ENCODE measurements around the gene ISOC1. TPM values are rescaled to one million over a fixed set of nuclear protein-coding genes. Genes with fewer than 3 reads are reported as not detected.

ISOC1 gene
- total RNA-seq, 1 donor from 2014 or later, result 5.1 TPM

GRCh38 chr5:129053438-129053837 is 41.1 kb upstream of the ISOC1 start:
- no peaks in the 10 kb centered on the region for H3K4me1 ChIP-seq
- H3K27ac ChIP-seq, result no peak overlapping the region
- no peaks in the 10 kb centered on the region for H3K36me3 ChIP-seq
- no peak for TF ChIP-seq CTCF (IDR thresholded peaks at IDR 0.05)
- no peak for DNase-seq (ENCODE audit: low spot score in 2 of 2)
- no peak overlapping the region for H3K4me3 ChIP-seq
- no peaks in the 10 kb centered on the region for H3K27me3 ChIP-seq
- H3K9me3 ChIP-seq, result peaks cover 0 to 6% of the 10 kb centered on the region in 2 donors
- intact Hi-C loops (cut with DNase I), result no loop called here

DNA sequence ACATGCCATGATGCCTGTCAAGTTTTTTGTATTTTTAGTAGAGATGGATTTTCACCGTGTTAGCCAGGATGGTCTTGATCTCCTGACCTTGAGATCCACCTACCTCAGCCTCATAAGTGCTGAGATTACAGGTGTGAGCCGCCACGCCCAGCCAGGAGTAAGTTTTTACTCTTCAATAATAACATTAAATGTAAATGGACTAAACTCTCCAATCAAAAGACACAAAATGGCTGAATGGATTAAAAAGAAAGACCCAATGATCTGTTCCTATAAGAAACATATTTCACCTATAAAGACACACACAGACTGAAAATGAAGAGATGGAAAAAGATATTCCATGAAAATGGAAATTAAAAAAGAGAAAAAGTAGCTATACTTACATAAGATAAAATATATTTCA is 37.2 kb upstream of the ISOC1 start:
- H3K9me3 ChIP-seq, result peaks cover 0 to 6% of the 10 kb centered on the region in 2 donors
- H3K27me3 ChIP-seq, result no peaks in the 10 kb centered on the region
- H3K4me1 ChIP-seq, result no peaks in the 10 kb centered on the region
- H3K27ac ChIP-seq, result no peak overlapping the region
- no peaks in the 10 kb centered on the region for H3K36me3 ChIP-seq
- no peak overlapping the region for H3K4me3 ChIP-seq
- no peak for DNase-seq (ENCODE audit: low spot score in 2 of 2)
- TF ChIP-seq CTCF (IDR thresholded peaks at IDR 0.05), result no peak
- intact Hi-C loops (cut with DNase I), result no loop called here

- intact Hi-C loops (cut with DNase I), result no loop called here
- Histone ChIP-seq H3K4me1 (no peaks in the 10 kb centered on the region), H3K27ac (no peak overlapping the region), H3K9me3 (peaks cover 0 to 6% of the 10 kb centered on the region in 2 donors), H3K27me3 (no peaks in the 10 kb centered on the region), H3K36me3 (no peaks in the 10 kb centered on the region), H3K4me3 (no peak overlapping the region)
- DNase-seq (ENCODE audit: low spot score in 2 of 2), result no peak
- no peak for TF ChIP-seq CTCF (IDR thresholded peaks at IDR 0.05)
Observed at GRCh38 chr5:129061849-129062248, 32.7 kb upstream of the ISOC1 start.

- TF ChIP-seq CTCF (IDR thresholded peaks at IDR 0.05), result no peak
- no peak for DNase-seq (ENCODE audit: low spot score in 2 of 2)
- H3K36me3 ChIP-seq, result no peaks in the 10 kb centered on the region
- H3K9me3 ChIP-seq, result no peaks in the 10 kb centered on the region
- H3K4me1 ChIP-seq, result no peaks in the 10 kb centered on the region
- no peak overlapping the region for H3K27ac ChIP-seq
- intact Hi-C loops (cut with DNase I), result no loop called here
- H3K4me3 ChIP-seq, result no peak overlapping the region
- H3K27me3 ChIP-seq, result no peaks in the 10 kb centered on the region
Observed at GRCh38 chr5:129063483-129064113, 31.0 kb upstream of the ISOC1 start.

GRCh38 chr5:129065721-129066120 is 28.8 kb upstream of the ISOC1 start:
- H3K27me3 ChIP-seq, result no peaks in the 10 kb centered on the region
- intact Hi-C loops (cut with DNase I), result no loop called here
- DNase-seq (ENCODE audit: low spot score in 2 of 2), result no peak

More at GRCh38 chr5:129065721-129066120, 28.8 kb upstream of the ISOC1 start:
- no peaks in the 10 kb centered on the region for H3K36me3 ChIP-seq
- H3K4me1 ChIP-seq, result no peaks in the 10 kb centered on the region
- H3K4me3 ChIP-seq, result no peak overlapping the region
- no peak overlapping the region for H3K27ac ChIP-seq
- no peaks in the 10 kb centered on the region for H3K9me3 ChIP-seq
- TF ChIP-seq CTCF (IDR thresholded peaks at IDR 0.05), result no peak

Data from ascending aorta (tissue), 2 donors.